HG03469 (cell line): ENCODE measurements around the gene ZSCAN22.
"Not testable (repeated sequence)": the region's sequence is repeated elsewhere in the genome, so short reads cannot be mapped to it uniquely, and the experiment has no call there.

ENCODE experiments used
- ATAC-seq: cut with Tn5 transposase; IDR thresholded peaks from one replicate; pipeline ENCODE4 v1.9.1; 2021; ENCODE audit warnings: mild to moderate bottlenecking, moderate library complexity, moderate number of reproducible peaks; ENCODE audit not compliant: unreplicated experiment

The ZSCAN22 gene

GRCh38 chr19:58368561-58369360 lies 42.0 kb downstream of the ZSCAN22 start:
- no peak for ATAC-seq

GRCh38 chr19:58372311-58373133 lies 45.7 kb downstream of the ZSCAN22 start:
- no peak for ATAC-seq

- ATAC-seq = no peak
These were observed 47.4 kb downstream of the ZSCAN22 start for GRCh38 chr19:58374200-58374599.

- not testable (repeated sequence) for ATAC-seq
These were observed 49.9 kb downstream of the ZSCAN22 start for GRCh38 chr19:58376724-58377123.

DNA sequence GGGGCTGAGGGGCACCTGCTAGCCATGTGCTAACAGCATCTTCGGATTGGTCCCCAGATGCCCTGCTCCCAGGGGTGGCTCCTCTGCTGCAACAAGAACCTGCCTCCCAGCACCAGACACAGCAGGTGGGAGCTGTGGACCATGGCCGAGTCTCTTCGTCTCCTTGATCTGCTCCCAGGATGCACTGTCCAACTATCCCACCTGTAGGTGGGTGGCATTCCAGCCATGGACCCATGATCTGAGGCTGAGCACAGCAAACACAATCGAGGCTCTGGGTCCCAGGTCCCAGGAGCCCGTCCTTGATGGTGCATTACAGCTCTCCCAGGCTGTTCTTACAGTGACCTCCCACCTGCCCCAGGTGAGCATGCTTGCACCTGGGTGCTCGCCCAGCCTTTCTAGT lies 52.5 kb downstream of the ZSCAN22 start:
- no peak for ATAC-seq

- no peak for ATAC-seq
These were observed 53.4 kb downstream of the ZSCAN22 start for GRCh38 chr19:58380037-58380661.

DNA sequence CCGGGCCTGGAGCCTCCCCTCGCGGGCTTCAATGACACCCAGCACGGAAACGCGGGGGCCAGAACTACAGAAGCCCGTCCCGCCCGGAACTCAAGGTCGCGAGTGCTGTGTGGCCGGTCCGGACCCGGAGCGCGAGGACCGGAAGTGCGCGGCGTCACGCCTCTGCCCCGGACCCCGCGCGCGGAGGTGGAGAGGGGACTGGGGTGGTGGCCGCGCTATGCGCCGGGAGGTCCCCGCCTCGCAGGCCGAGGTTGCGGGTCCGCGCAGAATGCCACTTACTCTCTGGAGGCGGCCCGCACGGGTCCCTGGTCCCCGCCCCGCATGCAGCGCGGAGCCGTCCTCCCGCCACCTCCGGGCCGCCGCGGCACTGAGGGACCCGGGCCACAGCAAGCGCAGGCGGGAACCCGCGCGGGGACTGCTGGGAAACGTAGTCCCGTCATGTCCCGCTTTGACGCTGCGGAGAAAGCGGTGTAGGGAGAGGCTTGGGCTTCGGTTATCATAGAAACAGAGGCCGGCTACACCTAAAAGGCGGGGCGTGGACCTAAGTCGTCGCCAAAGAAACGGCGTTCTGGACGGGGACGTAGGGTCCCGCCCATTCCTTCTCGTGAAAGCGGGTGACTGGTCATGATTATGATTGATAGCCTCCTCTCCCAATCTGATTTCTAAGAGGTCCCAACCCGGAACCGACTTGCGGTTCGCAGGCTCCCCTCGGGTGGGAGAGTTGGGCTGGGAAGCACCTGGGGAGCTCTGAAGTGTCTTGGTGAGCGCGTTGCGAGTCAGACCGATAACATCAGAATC lies 54.1 kb downstream of the ZSCAN22 start, which contains the start of gene ZNF837:
Gene ZNF837 (minus strand): TSS at position 369 of the 798 bp plus-strand sequence. CDS start 11,698 bp downstream, outside the sequence.
- ATAC-seq = peak; percentile 57

- no peak for ATAC-seq
These were observed 54.8 kb downstream of the ZSCAN22 start for GRCh38 chr19:58381460-58382212.

DNA sequence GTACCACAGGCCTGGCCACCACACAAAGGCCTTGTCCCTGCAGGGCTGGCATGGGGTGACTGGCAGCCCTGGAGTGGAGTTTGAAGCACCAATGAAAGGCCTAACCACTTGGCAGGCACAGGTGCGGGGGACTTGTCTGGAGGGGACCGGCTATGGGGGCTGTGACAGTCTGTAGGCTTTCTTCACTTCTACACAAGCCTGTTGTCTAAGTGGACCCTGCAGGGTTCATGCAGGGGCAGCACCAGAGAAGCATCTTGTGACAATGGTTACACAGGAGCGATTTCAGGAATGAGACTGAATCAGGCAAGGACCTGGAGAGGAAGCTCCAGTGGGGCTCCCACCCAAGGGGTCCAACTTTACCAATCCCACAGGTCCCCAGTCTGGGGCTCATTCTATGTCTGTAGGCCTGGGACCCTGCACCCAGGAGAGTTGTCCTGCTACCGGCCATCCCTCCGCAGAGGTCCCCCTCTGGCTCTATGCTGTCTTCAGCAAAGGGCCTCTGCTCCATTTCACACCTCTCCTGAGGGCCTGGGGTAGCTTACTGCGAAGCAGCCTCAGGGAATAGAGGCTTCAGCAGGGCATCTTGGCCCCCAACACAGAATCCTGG lies 56.3 kb downstream of the ZSCAN22 start:
- ATAC-seq = no peak

GRCh38 chr19:58385313-58385890 lies 58.6 kb downstream of the ZSCAN22 start:
- no peak for ATAC-seq

GRCh38 chr19:58385891-58386575 lies 59.2 kb downstream of the ZSCAN22 start:
- no peak for ATAC-seq

DNA sequence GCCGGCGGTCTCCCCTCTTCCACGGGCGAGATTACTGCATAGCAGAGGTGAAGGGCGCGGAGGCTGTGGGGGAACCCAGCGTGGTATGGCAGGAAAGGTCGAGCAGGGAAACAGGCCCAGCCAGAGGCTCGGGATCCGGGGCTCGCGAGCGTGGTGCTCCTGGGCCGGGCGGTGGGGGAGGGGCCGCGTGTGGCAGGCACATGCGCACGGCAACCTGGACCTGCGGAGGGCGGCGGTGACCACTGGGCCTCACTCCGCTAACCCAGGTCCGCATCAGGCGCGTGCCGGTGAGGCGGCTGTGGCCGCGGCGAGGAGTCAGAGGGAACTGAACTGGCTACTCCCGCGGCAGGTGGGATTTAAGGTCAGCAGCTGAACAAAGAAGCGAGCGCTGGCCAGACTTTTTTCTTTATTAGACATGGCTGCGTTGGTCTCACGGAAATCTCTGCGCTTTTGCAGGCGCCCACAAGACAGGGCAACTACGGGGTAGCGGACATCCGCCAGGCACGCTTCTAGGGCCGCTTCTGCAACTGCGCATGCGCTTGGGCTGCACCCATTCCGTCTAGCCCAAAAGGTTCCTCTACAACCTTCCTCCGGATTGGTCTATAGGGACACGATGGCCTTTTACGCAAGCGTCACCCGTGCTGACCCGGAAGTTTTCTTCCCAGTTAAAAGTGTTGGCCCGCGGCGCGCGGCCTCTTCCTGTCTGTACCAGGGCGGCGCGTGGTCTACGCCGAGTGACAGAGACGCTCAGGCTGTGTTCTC lies 60.0 kb downstream of the ZSCAN22 start, which contains the start of gene RPS5:
Gene RPS5 (plus strand): TSS at position 694 of the 762 bp plus-strand sequence. CDS start 869 bp downstream, outside the sequence.
- peak; percentile 59 for ATAC-seq

DNA sequence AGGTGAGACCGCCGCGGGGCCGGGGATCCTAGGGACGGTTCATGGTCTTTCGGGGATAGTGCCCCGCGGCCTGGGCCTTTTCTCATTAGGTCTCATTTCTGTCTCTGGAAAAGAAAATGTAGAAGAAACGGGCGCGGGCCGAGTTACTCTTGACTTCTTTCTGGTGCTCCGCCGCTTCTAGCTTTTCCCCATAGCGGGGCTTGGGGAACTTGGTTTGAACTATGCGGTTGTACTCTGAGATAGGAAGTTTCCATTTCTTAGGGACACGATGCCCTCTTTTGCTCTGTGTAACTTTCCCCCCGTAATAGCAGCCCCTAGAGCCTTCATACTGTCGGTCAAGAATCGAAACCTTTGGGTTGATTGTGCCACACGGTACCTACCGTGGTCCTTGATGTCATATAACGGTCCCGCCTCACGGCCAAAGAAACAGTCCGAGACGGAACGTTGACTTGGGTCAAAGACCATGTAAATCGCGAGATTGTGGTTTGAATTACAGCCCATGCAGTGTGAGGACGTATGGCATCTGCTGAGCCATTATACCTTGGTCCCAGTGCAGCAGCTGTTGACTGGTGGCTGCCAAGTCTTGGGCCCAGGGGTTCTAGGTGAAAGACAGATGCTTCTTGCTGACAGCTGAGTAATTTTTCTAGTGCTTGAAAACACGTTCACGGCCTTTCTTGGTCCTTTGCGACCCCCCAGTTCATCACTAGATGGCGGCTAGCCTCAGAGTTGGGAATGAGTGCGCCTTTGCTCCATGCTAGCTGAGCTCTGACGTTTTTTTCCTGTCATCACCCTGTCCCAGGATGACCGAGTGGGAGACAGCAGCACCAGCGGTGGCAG lies 60.8 kb downstream of the ZSCAN22 start:
- no peak for ATAC-seq

DNA sequence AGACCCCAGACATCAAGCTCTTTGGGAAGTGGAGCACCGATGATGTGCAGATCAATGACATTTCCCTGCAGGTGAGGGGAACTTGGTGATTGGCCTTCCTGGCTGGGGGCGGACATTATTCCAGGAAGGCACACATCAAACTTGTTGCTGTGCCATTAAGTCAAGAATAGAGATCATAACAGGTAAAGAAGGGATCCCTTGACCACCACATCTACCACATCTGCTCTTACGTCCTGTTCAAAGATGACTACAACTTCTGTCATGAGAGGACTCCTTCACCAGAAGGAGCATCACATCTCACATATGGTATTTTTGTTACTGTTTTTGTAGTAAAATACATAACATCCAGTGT lies 61.4 kb downstream of the ZSCAN22 start:
- ATAC-seq = no peak
